WTC11 (cell line): ENCODE data around the gene WNT3A. TPM values are rescaled to one million over a fixed set of nuclear protein-coding genes. Genes with fewer than 3 reads are reported as not detected.

Experiments used
- ATAC-seq: fragments of 200-7000 bp; cut with Tn5 transposase; 2 replicates; pipeline ENCODE4 v1.10.0; 2021; ENCODE audit warnings: mild to moderate bottlenecking, moderate library complexity
- CTCF ChIA-PET: fragments of 300-600 bp; sonication (Branson Sonifier 250); formaldehyde crosslinking; loops from one replicate; lab custom pipeline; 2021; ENCODE audit warnings: antibody characterized with exemption; lab: Charles Lee
- POLR2A ChIA-PET: fragments of 350-600 bp; sonication (Branson Sonifier 250); formaldehyde crosslinking; loops from one replicate; lab custom pipeline; 2021; ENCODE audit warnings: antibody characterized with exemption; lab: Charles Lee
- DNase-seq: peaks from one replicate; pipeline ENCODE4 v3.0.0; 2021; ENCODE audit warnings: low spot score
- H3K27ac Mint-ChIP-seq: 2 replicates; pipeline ENCODE4 v1.8.0; 2021; ENCODE audit warnings: mixed read lengths
- H3K27me3 Mint-ChIP-seq: 2 replicates; pipeline ENCODE4 v1.8.0; 2021; ENCODE audit warnings: low read depth, mild to moderate bottlenecking, moderate library complexity, mixed read lengths
- H3K36me3 Mint-ChIP-seq: 2 replicates; pipeline ENCODE4 v1.8.0; 2021; ENCODE audit warnings: mixed read lengths
- H3K4me1 Mint-ChIP-seq: 2 replicates; pipeline ENCODE4 v1.8.0; 2022; ENCODE audit warnings: mixed read lengths
- H3K4me3 Mint-ChIP-seq: 2 replicates; pipeline ENCODE4 v1.8.0; 2021; ENCODE audit warnings: mild to moderate bottlenecking, moderate library complexity, mixed read lengths
- H3K9me3 Mint-ChIP-seq: 2 replicates; pipeline ENCODE4 v1.8.0; 2021; ENCODE audit warnings: mixed read lengths
- ATF6 ChIP-seq: sonication (generic); formaldehyde crosslinking; IDR thresholded peaks from 2 replicates; pipeline ENCODE4 v1.8.1; 2023; ENCODE audit warnings: mild to moderate bottlenecking, missing genetic modification reagents
- CBFB ChIP-seq: sonication (generic); formaldehyde crosslinking; IDR thresholded peaks from 2 replicates; pipeline ENCODE4 v1.8.1; 2022; ENCODE audit warnings: mild to moderate bottlenecking, low read depth, missing genetic modification reagents
- CTCF ChIP-seq: fragments of 200-600 bp; IDR thresholded peaks from 2 replicates; pipeline ENCODE4 v1.8.0; 2022; ENCODE audit warnings: antibody characterized with exemption
- FOXK1 ChIP-seq: sonication (generic); formaldehyde crosslinking; IDR thresholded peaks from 2 replicates; pipeline ENCODE4 v1.8.0; 2022; ENCODE audit warnings: mild to moderate bottlenecking, moderate library complexity, missing genetic modification reagents
- FOXP1 ChIP-seq: sonication (generic); formaldehyde crosslinking; IDR thresholded peaks from 2 replicates; pipeline ENCODE4 v1.8.0; 2022; ENCODE audit warnings: missing genetic modification reagents, mild to moderate bottlenecking, moderate library complexity, borderline replicate concordance
- GABPB1 ChIP-seq: sonication (generic); formaldehyde crosslinking; IDR thresholded peaks from 2 replicates; pipeline ENCODE4 v1.8.1; 2023; ENCODE audit warnings: mild to moderate bottlenecking, missing genetic modification reagents
- IRF1 ChIP-seq: sonication (generic); formaldehyde crosslinking; IDR thresholded peaks from 2 replicates; pipeline ENCODE4 v1.8.0; 2023; ENCODE audit warnings: missing genetic modification reagents
- JAZF1 ChIP-seq: fragments of 250-450 bp; sonication (Bioruptor Pico); IDR thresholded peaks from 2 replicates; pipeline ENCODE4 v1.9.0; 2021; ENCODE audit warnings: moderate library complexity, mild to moderate bottlenecking, inconsistent platforms
- MAX ChIP-seq: sonication (generic); formaldehyde crosslinking; IDR thresholded peaks from 2 replicates; pipeline ENCODE4 v1.8.0; 2022; ENCODE audit warnings: mild to moderate bottlenecking, missing genetic modification reagents
- MYBL2 ChIP-seq: sonication (generic); formaldehyde crosslinking; IDR thresholded peaks from 2 replicates; pipeline ENCODE4 v1.8.1; 2023; ENCODE audit warnings: mild to moderate bottlenecking, moderate library complexity, missing genetic modification reagents
- NR1H2 ChIP-seq: sonication (generic); formaldehyde crosslinking; IDR thresholded peaks from 2 replicates; pipeline ENCODE4 v1.9.0; 2021; ENCODE audit warnings: mild to moderate bottlenecking, moderate library complexity, missing genetic modification reagents
- PREB ChIP-seq: sonication (generic); formaldehyde crosslinking; IDR thresholded peaks from 2 replicates; pipeline ENCODE4 v1.8.1; 2022; ENCODE audit warnings: mild to moderate bottlenecking, missing genetic modification reagents, moderate library complexity, borderline replicate concordance
- SMAD3 ChIP-seq: sonication (generic); formaldehyde crosslinking; IDR thresholded peaks from 2 replicates; pipeline ENCODE4 v1.8.0; 2022; ENCODE audit warnings: missing genetic modification reagents, mild to moderate bottlenecking, borderline replicate concordance
- STAT6 ChIP-seq: sonication (generic); formaldehyde crosslinking; conservative IDR thresholded peaks from 2 replicates; pipeline ENCODE4 v1.8.1; 2023; ENCODE audit warnings: mild to moderate bottlenecking, low read depth, missing genetic modification reagents, moderate library complexity
- ZNF121 ChIP-seq: sonication (generic); formaldehyde crosslinking; IDR thresholded peaks from 2 replicates; pipeline ENCODE4 v1.8.0; 2023; ENCODE audit warnings: missing genetic modification reagents
- ZNF219 ChIP-seq: sonication (generic); formaldehyde crosslinking; IDR thresholded peaks from 2 replicates; pipeline ENCODE4 v1.8.0; 2023; ENCODE audit warnings: missing genetic modification reagents, mild to moderate bottlenecking, borderline replicate concordance
- ZNF281 ChIP-seq: sonication (generic); formaldehyde crosslinking; IDR thresholded peaks from 2 replicates; pipeline ENCODE4 v1.8.0; 2023; ENCODE audit warnings: mild to moderate bottlenecking, missing genetic modification reagents
- ZNF512 ChIP-seq: sonication (generic); formaldehyde crosslinking; IDR thresholded peaks from 2 replicates; pipeline ENCODE4 v1.8.1; 2022; ENCODE audit warnings: missing genetic modification reagents, borderline replicate concordance
- ZNF671 ChIP-seq: fragments of 250-450 bp; sonication (Bioruptor Pico); IDR thresholded peaks from 2 replicates; pipeline ENCODE4 v1.8.0; 2021; ENCODE audit warnings: mild to moderate bottlenecking
- total RNA-seq: library from RNA; stranded (reverse); gene quantifications from 3 replicates; pipeline ENCODE4 v1.2.3, GENCODE V29; 2021

WNT3A gene
- total RNA-seq, 1 experiment from 2014 or later = 0.17 TPM

GRCh38 chr1:228039986-228040385, 33.2 kb downstream of the WNT3A start:
- H3K4me3 Mint-ChIP-seq = no peak overlapping the region
- no peak for ATAC-seq
- no peak overlapping the region for H3K27ac Mint-ChIP-seq
- no peaks in the 10 kb centered on the region for H3K9me3 Mint-ChIP-seq
- ChIA-PET CTCF (interaction anchor here (1.0 to 1.5 kb wide), 2 partner anchors 34 to 36 kb away, joined by 3 to 7 read pairs; no protein-coding TSS in a partner anchor), POLR2A (interaction anchor here (0.6 kb wide), 1 partner anchor 60 kb away, joined by 3 read pairs; no protein-coding TSS in a partner anchor)
- peaks cover 3% of the 10 kb centered on the region; the same call in 1 of the 2 replicates for H3K4me1 Mint-ChIP-seq
- DNase-seq = no peak
- TF ChIP-seq MYBL2 (CRISPR knock-in tag) (no peak), MAX (no peak), ZNF671 (CRISPR knock-in tag) (no peak), ZNF219 (CRISPR knock-in tag) (no peak), NR1H2 (CRISPR knock-in tag) (no peak), PREB (CRISPR knock-in tag) (no peak), GABPB1 (CRISPR knock-in tag) (no peak), CTCF (no peak), CBFB (no peak)
- no peaks in the 10 kb centered on the region for H3K36me3 Mint-ChIP-seq
- peaks cover 16% of the 10 kb centered on the region for H3K27me3 Mint-ChIP-seq

- Mint-ChIP-seq H3K4me3 (no peak overlapping the region), H3K9me3 (peaks cover 4% of the 10 kb centered on the region), H3K4me1 (peaks cover 14% of the 10 kb centered on the region; the same call in 1 of the 2 replicates), H3K36me3 (no peaks in the 10 kb centered on the region), H3K27me3 (peaks cover 23% of the 10 kb centered on the region), H3K27ac (no peak overlapping the region)
- CTCF ChIA-PET = no interaction called here
- DNase-seq = no peak
- ATAC-seq = no peak
- TF ChIP-seq FOXK1 (CRISPR knock-in tag) (no peak), ZNF121 (no peak), ATF6 (no peak), STAT6 (CRISPR knock-in tag) (no peak), ZNF512 (no peak), JAZF1 (no peak), FOXP1 (CRISPR knock-in tag) (no peak), ZNF281 (no peak), SMAD3 (CRISPR knock-in tag) (no peak), IRF1 (CRISPR knock-in tag) (no peak)
- POLR2A ChIA-PET = no interaction called here
These were observed 34.5 kb downstream of the WNT3A start for GRCh38 chr1:228041316-228041715.
